Keratinocyte (primary cell): Measurements from ENCODE around the gene PARK7.

Experiments used
- EZH2 ChIP-seq: IDR thresholded peaks from one replicate; pipeline ENCODE4 v1.6.1; 2012; ENCODE audit warnings: inconsistent platforms, mild to moderate bottlenecking, low read length, moderate library complexity
- TF ChIP-seq, protein P1 (sequence below), 3 experiments: IDR thresholded peaks in 1 of 3; conservative IDR thresholded peaks in 1 of 3; optimal IDR thresholded peaks in 1 of 3; 2 replicates in 2 of 3; 3 replicates in 1 of 3; pipeline versions ENCODE3 to v1.5.1; 2011; ENCODE audit warnings: low read length in 3 of 3, mild to moderate bottlenecking in 3 of 3, moderate library complexity in 2 of 3, control low read depth in 1 of 3, inconsistent platforms in 1 of 3; ENCODE audit not compliant: insufficient read depth in 2 of 3; ENCODE audit errors: extremely low read depth in 1 of 3

DNA sequence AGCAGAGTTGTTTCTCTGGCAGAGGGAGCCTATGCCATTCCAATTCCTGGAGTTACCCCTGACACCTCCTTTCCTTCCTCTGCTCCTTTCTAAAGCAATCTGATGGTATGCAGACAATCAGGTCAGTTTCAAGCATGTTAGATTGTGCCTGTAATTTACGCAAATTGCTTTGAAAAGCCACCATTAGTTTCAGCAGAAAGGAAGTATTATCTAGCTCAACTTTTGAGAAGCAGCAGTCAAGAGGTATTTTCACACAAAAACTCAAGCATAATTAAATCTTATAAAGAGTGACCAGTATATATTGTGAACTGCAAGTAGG is 62.4 kb downstream of the PARK7 start:
- TF ChIP-seq, protein P1, sequence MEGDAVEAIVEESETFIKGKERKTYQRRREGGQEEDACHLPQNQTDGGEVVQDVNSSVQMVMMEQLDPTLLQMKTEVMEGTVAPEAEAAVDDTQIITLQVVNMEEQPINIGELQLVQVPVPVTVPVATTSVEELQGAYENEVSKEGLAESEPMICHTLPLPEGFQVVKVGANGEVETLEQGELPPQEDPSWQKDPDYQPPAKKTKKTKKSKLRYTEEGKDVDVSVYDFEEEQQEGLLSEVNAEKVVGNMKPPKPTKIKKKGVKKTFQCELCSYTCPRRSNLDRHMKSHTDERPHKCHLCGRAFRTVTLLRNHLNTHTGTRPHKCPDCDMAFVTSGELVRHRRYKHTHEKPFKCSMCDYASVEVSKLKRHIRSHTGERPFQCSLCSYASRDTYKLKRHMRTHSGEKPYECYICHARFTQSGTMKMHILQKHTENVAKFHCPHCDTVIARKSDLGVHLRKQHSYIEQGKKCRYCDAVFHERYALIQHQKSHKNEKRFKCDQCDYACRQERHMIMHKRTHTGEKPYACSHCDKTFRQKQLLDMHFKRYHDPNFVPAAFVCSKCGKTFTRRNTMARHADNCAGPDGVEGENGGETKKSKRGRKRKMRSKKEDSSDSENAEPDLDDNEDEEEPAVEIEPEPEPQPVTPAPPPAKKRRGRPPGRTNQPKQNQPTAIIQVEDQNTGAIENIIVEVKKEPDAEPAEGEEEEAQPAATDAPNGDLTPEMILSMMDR (optimal IDR thresholded peaks at IDR 0.05 in 1 of 3, IDR thresholded peaks at IDR 0.05 in 1 of 3, conservative IDR thresholded peaks at IDR 0.05 in 1 of 3; ENCODE audit: extremely low read depth in 1 of 3, insufficient read depth in 2 of 3, low read length in 3 of 3), result no peak
- no peak for TF ChIP-seq EZH2
